Measurements from ENCODE around the gene REM2.

DNA sequence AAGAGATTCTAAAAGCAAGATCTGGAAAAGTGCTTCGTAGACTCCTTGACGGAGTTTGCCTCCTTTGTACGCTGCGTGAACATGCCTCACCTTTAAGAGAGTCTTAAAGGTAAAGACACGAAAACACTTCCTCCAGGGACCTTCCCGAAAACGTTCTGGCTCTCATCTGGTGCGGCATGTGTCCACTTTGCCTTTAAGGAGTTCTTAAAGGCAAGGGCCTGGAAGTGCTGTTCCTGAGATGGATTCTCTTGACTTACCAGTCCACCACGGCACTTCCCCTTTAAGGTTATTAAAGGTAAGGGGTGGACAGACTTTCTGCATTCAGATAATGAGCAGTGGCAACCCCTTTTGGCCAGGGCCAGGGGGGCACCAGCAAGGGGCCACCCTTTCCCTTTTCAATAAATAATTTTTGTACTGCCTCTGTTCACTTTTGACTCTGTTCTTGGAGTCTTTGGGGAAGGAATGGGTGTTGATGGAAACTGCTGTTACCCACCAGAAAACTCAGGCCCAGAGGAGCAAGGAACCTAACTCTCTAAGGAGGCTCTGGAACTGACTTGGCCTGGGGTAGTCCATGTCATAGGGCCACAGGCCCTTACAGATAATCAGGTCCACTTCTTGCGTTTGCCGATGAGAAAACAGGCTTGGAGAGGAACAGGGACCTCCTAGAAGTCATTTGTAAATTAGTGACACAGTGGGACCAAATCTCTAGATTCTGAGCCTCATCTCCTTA lies 4.4 kb downstream of the REM2 start:
- no peak for TF ChIP-seq EZH2 (IDR thresholded peaks at IDR 0.05; ENCODE audit: insufficient read depth, low read length)
- TF ChIP-seq, protein P1, sequence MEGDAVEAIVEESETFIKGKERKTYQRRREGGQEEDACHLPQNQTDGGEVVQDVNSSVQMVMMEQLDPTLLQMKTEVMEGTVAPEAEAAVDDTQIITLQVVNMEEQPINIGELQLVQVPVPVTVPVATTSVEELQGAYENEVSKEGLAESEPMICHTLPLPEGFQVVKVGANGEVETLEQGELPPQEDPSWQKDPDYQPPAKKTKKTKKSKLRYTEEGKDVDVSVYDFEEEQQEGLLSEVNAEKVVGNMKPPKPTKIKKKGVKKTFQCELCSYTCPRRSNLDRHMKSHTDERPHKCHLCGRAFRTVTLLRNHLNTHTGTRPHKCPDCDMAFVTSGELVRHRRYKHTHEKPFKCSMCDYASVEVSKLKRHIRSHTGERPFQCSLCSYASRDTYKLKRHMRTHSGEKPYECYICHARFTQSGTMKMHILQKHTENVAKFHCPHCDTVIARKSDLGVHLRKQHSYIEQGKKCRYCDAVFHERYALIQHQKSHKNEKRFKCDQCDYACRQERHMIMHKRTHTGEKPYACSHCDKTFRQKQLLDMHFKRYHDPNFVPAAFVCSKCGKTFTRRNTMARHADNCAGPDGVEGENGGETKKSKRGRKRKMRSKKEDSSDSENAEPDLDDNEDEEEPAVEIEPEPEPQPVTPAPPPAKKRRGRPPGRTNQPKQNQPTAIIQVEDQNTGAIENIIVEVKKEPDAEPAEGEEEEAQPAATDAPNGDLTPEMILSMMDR (IDR thresholded peaks at IDR 0.05; ENCODE audit: insufficient read depth, low read depth, low read length) = no peak
